Endodermal cell (in vitro differentiated cells): ENCODE data around the gene COPE. TPM values are rescaled to one million over a fixed set of nuclear protein-coding genes. Genes with fewer than 3 reads are reported as not detected.

ENCODE experiments used
- DNase-seq: peaks from one replicate; pipeline ENCODE4 v3.0.0-alpha.2; 2017
- H3K27ac ChIP-seq: 2 replicates; pipeline ENCODE4 v1.5.1; 2013; ENCODE audit warnings: mild to moderate bottlenecking, low read depth, low read length, moderate library complexity
- H3K27me3 ChIP-seq: 2 replicates; pipeline ENCODE4 v1.6.1; 2013; ENCODE audit warnings: mild to moderate bottlenecking, low read length, moderate library complexity; ENCODE audit not compliant: insufficient read depth, control insufficient read depth, poor library complexity, severe bottlenecking
- H3K36me3 ChIP-seq: 2 replicates; pipeline ENCODE4 v1.7.0; 2013; ENCODE audit warnings: mild to moderate bottlenecking, low read length, moderate library complexity; ENCODE audit not compliant: control insufficient read depth, insufficient read depth
- H3K4me1 ChIP-seq: one replicate; pipeline ENCODE4 v1.7.0; 2013; ENCODE audit warnings: low read length; ENCODE audit not compliant: control insufficient read depth, insufficient read depth
- H3K4me3 ChIP-seq: 2 replicates; pipeline ENCODE4 v1.5.1; 2013; ENCODE audit warnings: mild to moderate bottlenecking, low read length, moderate library complexity
- H3K9ac ChIP-seq: 2 replicates; pipeline ENCODE4 v1.6.1; 2013; ENCODE audit warnings: mild to moderate bottlenecking, low read length, moderate library complexity; ENCODE audit not compliant: poor library complexity, severe bottlenecking; ENCODE audit errors: extremely low read depth
- H3K9me3 ChIP-seq: 2 replicates; pipeline ENCODE4 v1.6.1; 2013; ENCODE audit warnings: mild to moderate bottlenecking, low read length, moderate library complexity; ENCODE audit not compliant: control insufficient read depth
- H3K27ac Mint-ChIP-seq: 2 replicates; pipeline ENCODE4 v1.8.0; 2020; ENCODE audit warnings: mixed read lengths
- H3K27me3 Mint-ChIP-seq: 2 replicates; pipeline ENCODE4 v1.8.0; 2021; ENCODE audit warnings: mild to moderate bottlenecking, mixed read lengths; ENCODE audit not compliant: insufficient read depth
- H3K36me3 Mint-ChIP-seq: 2 replicates; pipeline ENCODE4 v1.8.0; 2020; ENCODE audit warnings: low read depth, mixed read lengths
- H3K4me1 Mint-ChIP-seq: 2 replicates; pipeline ENCODE4 v1.8.0; 2020; ENCODE audit warnings: mixed read lengths
- H3K4me3 Mint-ChIP-seq: 2 replicates; pipeline ENCODE4 v1.8.0; 2020; ENCODE audit warnings: mild to moderate bottlenecking, moderate library complexity, mixed read lengths
- H3K9me3 Mint-ChIP-seq: 2 replicates; pipeline ENCODE4 v1.8.0; 2020; ENCODE audit warnings: mild to moderate bottlenecking, mixed read lengths
- CTCF ChIP-seq: fragments of 200-600 bp; sonication (generic); conservative IDR thresholded peaks from 2 replicates; pipeline ENCODE4 v1.5.0; 2021; ENCODE audit warnings: antibody characterized with exemption, mild to moderate bottlenecking
- WGBS, 2 experiments: methylation state at CpG; one replicate each; pipeline versions ENCODE4 v1.1.5 to v1.1.7; 2013; ENCODE audit warnings: missing lambda C conversion rate in 2 of 2, mixed read lengths in 1 of 2; ENCODE audit not compliant: insufficient coverage in 1 of 2, insufficient read length in 1 of 2; 5-methylcytosine and 5-hydroxymethylcytosine counted together
- total RNA-seq, 2 donors: library from RNA; stranded (reverse); fragmentation: NEBNext Ultra II Directional in 1 of 2; extraction: Animal tissue kit (Norgen Biotek cat#: 25700) in 1 of 2; gene quantifications; 2 replicates in 1 of 2; 3 replicates in 1 of 2; pipeline ENCODE4 v1.2.1, GENCODE V29; 2021

Gene COPE
- total RNA-seq, 2 donors from 2014 or later = 226 to 241 TPM

- no peak for TF ChIP-seq CTCF
- Mint-ChIP-seq H3K9me3 (no peaks in the 10 kb centered on the region), H3K27ac (no peak overlapping the region), H3K36me3 (peaks cover 37% of the 10 kb centered on the region), H3K4me1 (no peaks in the 10 kb centered on the region), H3K27me3 (peaks cover 3% of the 10 kb centered on the region), H3K4me3 (no peak overlapping the region)
- Histone ChIP-seq H3K9me3 (no peaks in the 10 kb centered on the region), H3K4me3 (no peak overlapping the region), H3K27me3 (no peaks in the 10 kb centered on the region), H3K27ac (no peak overlapping the region), H3K36me3 (peaks cover 35% of the 10 kb centered on the region), H3K4me1 (no peaks in the 10 kb centered on the region), H3K9ac (no peak overlapping the region)
- no peak for DNase-seq
- 92 to 95% methylated on average over 12 to 26 of the region's 26 CpGs for WGBS, 2 experiments
These were observed 9.0 kb upstream of the COPE start for GRCh38 chr19:18928018-18928805.

GRCh38 chr19:18924684-18925213 lies 5.6 kb upstream of the COPE start:
- H3K36me3 Mint-ChIP-seq = peaks cover 44% of the 10 kb centered on the region
- Histone ChIP-seq H3K27ac (no peak overlapping the region), H3K4me1 (no peaks in the 10 kb centered on the region), H3K9me3 (no peaks in the 10 kb centered on the region), H3K9ac (no peak overlapping the region), H3K4me3 (no peak overlapping the region), H3K27me3 (no peaks in the 10 kb centered on the region), H3K36me3 (peaks cover 35% of the 10 kb centered on the region)
- no peaks in the 10 kb centered on the region for H3K9me3 Mint-ChIP-seq
- 95 to 99% methylated on average over 8 to 15 of the region's 15 CpGs for WGBS, 2 experiments
- no peak for DNase-seq
- TF ChIP-seq CTCF = no peak
- H3K4me1 Mint-ChIP-seq = peaks cover 4% of the 10 kb centered on the region
- no peak overlapping the region for H3K27ac Mint-ChIP-seq
- H3K4me3 Mint-ChIP-seq = no peak overlapping the region
- H3K27me3 Mint-ChIP-seq = no peaks in the 10 kb centered on the region

- no peaks in the 10 kb centered on the region for H3K27me3 ChIP-seq
- H3K9me3 ChIP-seq = no peaks in the 10 kb centered on the region
- Mint-ChIP-seq H3K4me3 (no peak overlapping the region), H3K27me3 (no peaks in the 10 kb centered on the region), H3K36me3 (peaks cover 40% of the 10 kb centered on the region), H3K27ac (no peak overlapping the region), H3K4me1 (peaks cover 4% of the 10 kb centered on the region), H3K9me3 (no peaks in the 10 kb centered on the region)
- 91 to 95% methylated on average over 16 to 29 of the region's 29 CpGs for WGBS, 2 experiments
- no peak overlapping the region for H3K4me3 ChIP-seq
- H3K4me1 ChIP-seq = no peaks in the 10 kb centered on the region
- no peak overlapping the region for H3K27ac ChIP-seq
- peaks cover 22% of the 10 kb centered on the region for H3K36me3 ChIP-seq
- no peak for DNase-seq
- H3K9ac ChIP-seq = no peak overlapping the region
- TF ChIP-seq CTCF = no peak
These were observed 3.2 kb upstream of the COPE start for GRCh38 chr19:18922228-18922985.
